ENCODE measurements around the gene CLPSL2.

- TF ChIP-seq, protein P1, sequence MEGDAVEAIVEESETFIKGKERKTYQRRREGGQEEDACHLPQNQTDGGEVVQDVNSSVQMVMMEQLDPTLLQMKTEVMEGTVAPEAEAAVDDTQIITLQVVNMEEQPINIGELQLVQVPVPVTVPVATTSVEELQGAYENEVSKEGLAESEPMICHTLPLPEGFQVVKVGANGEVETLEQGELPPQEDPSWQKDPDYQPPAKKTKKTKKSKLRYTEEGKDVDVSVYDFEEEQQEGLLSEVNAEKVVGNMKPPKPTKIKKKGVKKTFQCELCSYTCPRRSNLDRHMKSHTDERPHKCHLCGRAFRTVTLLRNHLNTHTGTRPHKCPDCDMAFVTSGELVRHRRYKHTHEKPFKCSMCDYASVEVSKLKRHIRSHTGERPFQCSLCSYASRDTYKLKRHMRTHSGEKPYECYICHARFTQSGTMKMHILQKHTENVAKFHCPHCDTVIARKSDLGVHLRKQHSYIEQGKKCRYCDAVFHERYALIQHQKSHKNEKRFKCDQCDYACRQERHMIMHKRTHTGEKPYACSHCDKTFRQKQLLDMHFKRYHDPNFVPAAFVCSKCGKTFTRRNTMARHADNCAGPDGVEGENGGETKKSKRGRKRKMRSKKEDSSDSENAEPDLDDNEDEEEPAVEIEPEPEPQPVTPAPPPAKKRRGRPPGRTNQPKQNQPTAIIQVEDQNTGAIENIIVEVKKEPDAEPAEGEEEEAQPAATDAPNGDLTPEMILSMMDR (IDR thresholded peaks at IDR 0.05; ENCODE audit: poor library complexity), result no peak
- no peak for TF ChIP-seq EZH2 (IDR thresholded peaks at IDR 0.05; ENCODE audit: borderline replicate concordance)
Observed at GRCh38 chr6:35788423-35788982, 12.1 kb downstream of the CLPSL2 start.

Data from hepatocyte (in vitro differentiated cells).